ENCODE measurements around the gene LENEP. TPM values are rescaled to one million over a fixed set of nuclear protein-coding genes. Genes with fewer than 3 reads are reported as not detected.

The LENEP gene
- total and polyA plus RNA-seq, 2 of the 8 experiments (the other 6 are each of a cell fraction or from before 2014, with no cell fraction given) = 1.3 TPM; not detected in 1

GRCh38 chr1:154969246-154969645 lies 24.1 kb upstream of the LENEP start:
- no peak overlapping the region for H4K8ac ChIP-seq (ENCODE audit: extremely low read depth, insufficient read depth, low read length)
- H3K23ac ChIP-seq (ENCODE audit: insufficient read length) = no peak overlapping the region
- peak overlapping the region; percentile 78 for H3K4me2 ChIP-seq (ENCODE audit: insufficient read depth in 1 of 2, low read depth in 2 of 2, low read length in 2 of 2)
- peaks cover 6 to 38% of the 10 kb centered on the region in 2 experiments; a peak in 3 of 4 replicates for H3K79me2 ChIP-seq (ENCODE audit: control insufficient read depth in 1 of 2, insufficient read depth in 2 of 2, low read length in 2 of 2)
- FAIRE-seq (no peak), DNase-seq (ENCODE audit: low read depth in 1 of 2, low spot score in 2 of 2) (no peak)
- H3K4me3 ChIP-seq (ENCODE audit: extremely low read depth in 1 of 4, insufficient read depth in 2 of 4, low read depth in 3 of 4, low read length in 4 of 4) = peak overlapping the region; percentile 61 to 80 (median 76)
- no peak overlapping the region for H4K5ac ChIP-seq (ENCODE audit: insufficient read length, low read depth, low read length)
- no peaks in the 10 kb centered on the region for H3K27me3 ChIP-seq (replicated peaks in 1 of 4; ENCODE audit: control insufficient read depth in 3 of 4, extremely low read depth in 1 of 4, insufficient read depth in 3 of 4, low read length in 3 of 4)
- H3K14ac ChIP-seq (ENCODE audit: insufficient read length) = no peak overlapping the region
- H2BK120ac ChIP-seq (replicated peaks; ENCODE audit: low read depth, low read length) = no peak overlapping the region
- no peak overlapping the region for H3K56ac ChIP-seq (replicated peaks; ENCODE audit: insufficient read length, low read depth, low read length)
- H3K4me1 ChIP-seq (replicated peaks in 1 of 4; ENCODE audit: control insufficient read depth in 3 of 4, insufficient read depth in 4 of 4, low read length in 3 of 4) = peaks cover 3 to 19% (median 14%) of the 10 kb centered on the region in 4 experiments
- H3K9ac ChIP-seq (replicated peaks in 1 of 4; ENCODE audit: extremely low read depth in 1 of 4, low read depth in 3 of 4, low read length in 3 of 4) = peak overlapping the region in 3 of 4 experiments; percentile 29 to 75 (median 44); a peak in 5 of 7 replicates
- H3K4ac ChIP-seq (replicated peaks; ENCODE audit: insufficient read length, low read depth, low read length) = peak overlapping the region; percentile 76
- no peak overlapping the region for H2AFZ ChIP-seq (ENCODE audit: low read length)
- no peak overlapping the region for H4K91ac ChIP-seq (replicated peaks; ENCODE audit: insufficient read length, low read length)
- H3K18ac ChIP-seq (ENCODE audit: extremely low read depth, low read length) = peak overlapping the region; percentile 78; the same call in 1 of the 2 replicates
- H2BK15ac ChIP-seq (ENCODE audit: low read length) = no peak overlapping the region
- H3K23me2 ChIP-seq (ENCODE audit: low read depth, low read length) = peaks cover 24% of the 10 kb centered on the region
- H2BK5ac ChIP-seq (ENCODE audit: low read depth, low read length) = peak overlapping the region; percentile 99
- peak overlapping the region; percentile 13; the same call in 1 of the 2 replicates for H3K27ac ChIP-seq (ENCODE audit: low read depth, low read length)
- 0 out of 2 replicates have a peak overlapping the region, but pooled peaks have one; percentile 97 for H2AK5ac ChIP-seq (ENCODE audit: low read depth, low read length)
- ChIA-PET CTCF (ENCODE audit: partially characterized antibody) (interaction anchor here (0.7 to 20.6 kb wide), 6 partner anchors 9 to 93 kb away, joined by 3 to 334 read pairs (median 10); partner anchors contain the start of genes LENEP, PBXIP1 and PYGO2), POLR2A (ENCODE audit: partially characterized antibody) (interaction anchor here (2.3 to 42.8 kb wide), 5 partner anchors 10 to 227 kb away, joined by 8 to 702 read pairs (median 164); partner anchors contain the start of genes FLAD1, LENEP, PBXIP1 and PYGO2)
- peaks cover 14 to 38% (median 32%) of the 10 kb centered on the region in 4 experiments for H3K36me3 ChIP-seq (ENCODE audit: control insufficient read depth in 2 of 4, insufficient read depth in 4 of 4, low read length in 3 of 4)
- WGBS, 2 experiments (ENCODE audit: extremely low coverage in 1 of 2, insufficient coverage in 1 of 2, insufficient read length in 1 of 2, insufficient replicate concordance in 2 of 2, low coverage in 1 of 2, low lambda C conversion rate in 2 of 2, missing lambda C conversion rate in 1 of 2) = 18% methylated on average over 4 of the region's 5 CpGs; no CpG with 5 or more reads in 1 of the 2 experiments
- peak overlapping the region; percentile 90 for H2BK12ac ChIP-seq (ENCODE audit: low read depth, low read length)
- H3K79me1 ChIP-seq (ENCODE audit: low read depth, low read length) = peaks cover 14% of the 10 kb centered on the region; the same call in 1 of the 2 replicates
- H3K9me3 ChIP-seq (ENCODE audit: insufficient read depth in 2 of 2, low read depth in 1 of 2, low read length in 1 of 2) = no peaks in the 10 kb centered on the region
- no peak overlapping the region for H2BK20ac ChIP-seq (ENCODE audit: low read length)
- H4K20me1 ChIP-seq (replicated peaks in 1 of 2; ENCODE audit: control insufficient read depth in 1 of 2, insufficient read depth in 2 of 2, low read length in 2 of 2) = peaks cover 9% of the 10 kb centered on the region in 2 experiments
- TF ChIP-seq CHD2 (IDR thresholded peaks at IDR 0.05; ENCODE audit: low read length) (no peak), SRF (IDR thresholded peaks at IDR 0.05; ENCODE audit: low read depth, low read length) (no peak), CBX8 (IDR thresholded peaks at IDR 0.05; ENCODE audit: borderline replicate concordance, low read depth, low read length) (no peak), SIRT6 (IDR thresholded peaks at IDR 0.05; ENCODE audit: low read length) (no peak), RFX5 (IDR thresholded peaks at IDR 0.05; ENCODE audit: borderline replicate concordance, low read depth, low read length) (no peak), KDM1A (IDR thresholded peaks at IDR 0.05; ENCODE audit: borderline replicate concordance, low read length) (no peak), BRCA1 (IDR thresholded peaks at IDR 0.05; ENCODE audit: low read depth, low read length) (no peak), NANOG (IDR thresholded peaks at IDR 0.05; ENCODE audit: insufficient read depth, low read depth, low read length, poor library complexity, severe bottlenecking) (no peak), CREB1 (IDR thresholded peaks at IDR 0.05) (no peak), TAF7 (optimal IDR thresholded peaks at IDR 0.05; ENCODE audit: borderline replicate concordance, low read depth, low read length) (no peak), GTF2F1 (IDR thresholded peaks at IDR 0.05; ENCODE audit: borderline replicate concordance, low read depth, low read length) (no peak), SIN3A (conservative IDR thresholded peaks at IDR 0.05 in 1 of 2, IDR thresholded peaks at IDR 0.05 in 1 of 2; ENCODE audit: low read depth in 1 of 2, low read length in 2 of 2) (no peak), SIX5 (IDR thresholded peaks at IDR 0.05; ENCODE audit: low read depth, low read length) (no peak), POLR2A (IDR thresholded peaks at IDR 0.05; ENCODE audit: control extremely low read depth in 1 of 2, low read depth in 2 of 2, low read length in 2 of 2) (no peak)
